Amniotic stem cell (primary cell): ENCODE measurements around the gene ACSM6.

Experiments used
- DNase-seq: peaks from one replicate; lab custom pipeline; 2025; lab: John Stamatoyannopoulos, UW

Gene ACSM6

DNA sequence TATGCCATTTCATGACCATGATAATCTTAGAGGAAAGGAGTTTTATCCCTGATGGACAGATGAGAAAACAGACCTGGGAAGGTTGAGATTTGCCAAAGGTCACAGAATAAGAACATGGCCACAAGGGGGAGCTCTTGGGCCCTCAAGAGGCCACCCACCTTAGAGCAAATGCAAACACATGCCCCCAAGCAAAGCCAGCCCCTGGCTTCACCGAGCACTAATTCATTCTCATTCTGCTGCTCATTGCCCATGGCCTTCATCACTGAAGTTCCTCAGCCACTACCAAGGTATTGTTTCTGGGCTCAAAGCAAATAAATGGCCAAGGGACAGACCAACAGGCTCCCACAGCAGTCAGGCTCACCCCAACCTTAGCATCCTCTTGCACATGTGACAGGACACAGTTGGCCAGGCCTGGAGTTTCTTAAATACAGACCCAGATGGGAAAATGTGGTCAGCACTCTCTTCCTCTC is 52.6 kb downstream of the ACSM6 start:
- peak; percentile 57 for DNase-seq

DNA sequence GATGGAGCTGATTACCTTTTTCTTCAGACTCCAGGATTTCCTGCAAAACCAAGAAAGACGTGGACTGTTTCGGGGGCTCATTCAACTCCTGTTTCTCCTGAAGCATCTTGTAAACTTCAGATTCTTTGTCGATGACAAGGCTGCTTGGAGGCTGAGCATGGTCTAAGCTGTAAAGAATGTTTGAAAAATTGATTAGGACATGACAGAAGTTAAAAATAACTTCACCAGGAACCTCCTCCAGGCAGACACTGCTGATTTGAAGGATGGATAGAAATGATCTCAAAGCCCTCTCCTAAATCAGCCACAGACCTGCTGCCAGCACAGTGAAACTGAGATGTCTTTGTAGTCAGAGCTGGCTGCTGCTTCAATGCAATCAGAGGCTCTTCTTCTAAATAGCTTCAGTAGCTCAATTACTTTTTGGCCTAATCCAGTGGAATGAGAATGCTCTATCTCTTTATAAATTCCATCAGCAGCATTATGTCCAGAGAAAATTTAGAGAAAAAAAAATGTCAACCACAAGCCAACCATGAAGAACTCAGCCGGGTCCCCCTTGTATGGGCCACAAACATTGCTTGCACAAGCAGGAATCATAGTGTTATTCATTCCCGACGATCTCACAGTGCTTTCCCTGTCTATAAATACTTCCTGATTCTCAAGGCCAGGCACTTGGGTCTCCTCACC is 53.3 kb downstream of the ACSM6 start:
- DNase-seq, result peak; percentile 63

DNA sequence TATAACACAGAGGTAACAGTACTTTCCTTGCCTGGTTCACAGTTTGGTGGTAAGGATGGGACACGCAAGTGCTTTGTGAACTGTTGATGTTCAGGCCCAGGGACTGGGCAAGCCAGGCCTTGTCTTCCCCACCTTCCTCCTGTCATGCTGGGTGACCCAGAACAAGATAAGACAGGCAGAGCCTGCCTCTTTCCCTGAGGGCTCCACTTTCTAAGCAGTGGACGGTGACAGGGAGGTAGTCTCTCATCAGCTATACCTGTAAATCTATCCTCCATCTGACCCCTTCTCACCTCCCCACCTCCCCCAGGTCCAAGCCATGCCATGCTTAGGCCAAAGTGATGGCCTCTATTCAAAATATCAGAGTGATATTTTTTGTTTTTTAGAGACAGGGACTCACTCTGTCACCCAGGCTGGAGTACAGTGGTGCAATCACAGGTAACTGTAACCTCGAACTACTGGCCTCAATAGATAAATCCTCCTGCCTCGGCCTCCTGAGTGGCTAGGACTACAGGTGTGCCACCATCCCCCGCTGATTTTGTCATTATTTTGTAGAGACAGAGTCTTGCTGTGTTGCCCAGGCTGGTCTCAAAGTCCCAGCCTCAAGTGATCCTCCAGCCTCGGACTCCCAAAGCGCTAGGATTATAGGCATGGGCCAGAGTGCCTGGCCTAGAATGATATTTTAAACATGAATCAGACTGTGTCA is 54.0 kb downstream of the ACSM6 start:
- DNase-seq, result no peak

DNA sequence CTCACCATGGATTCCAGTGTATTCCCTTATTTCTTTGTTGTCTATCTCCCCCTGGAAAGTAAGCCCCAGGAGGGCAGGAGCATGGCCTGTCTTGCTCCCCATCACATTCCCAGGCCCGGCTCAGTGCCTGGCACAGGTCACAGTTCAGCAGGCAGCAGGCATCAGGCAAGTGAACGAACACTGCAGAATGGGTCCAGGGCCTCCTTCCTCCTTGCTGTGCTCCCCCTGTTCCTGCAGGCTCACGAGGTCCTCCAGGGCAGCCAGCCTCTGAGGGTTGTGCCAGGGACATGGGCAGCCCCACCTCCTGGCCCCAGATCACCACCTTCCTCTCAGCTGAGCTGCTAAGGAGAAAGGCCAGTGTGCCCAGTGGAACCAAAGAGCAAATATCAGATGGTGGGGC is 55.0 kb downstream of the ACSM6 start:
- DNase-seq, result no peak

DNA sequence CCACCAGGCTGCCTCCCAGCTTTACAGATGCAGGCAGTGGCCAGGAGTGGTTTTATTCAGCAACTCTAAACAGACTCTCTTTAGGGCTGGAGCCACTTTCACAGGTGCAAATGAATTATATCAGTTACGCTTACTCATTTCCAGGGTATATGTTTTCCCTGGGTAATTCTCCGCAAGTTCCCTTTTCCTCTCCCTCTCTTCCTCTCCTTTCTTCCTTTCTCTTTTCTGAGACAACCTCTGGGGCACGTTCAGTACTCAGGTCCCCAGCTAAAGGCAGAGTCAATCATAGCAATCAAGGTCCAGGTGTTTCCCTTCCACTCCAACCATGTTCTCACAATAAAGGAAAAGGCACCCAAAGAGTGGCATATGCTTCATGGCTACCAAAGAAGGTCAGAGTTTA is 55.4 kb downstream of the ACSM6 start:
- DNase-seq, result no peak

DNA sequence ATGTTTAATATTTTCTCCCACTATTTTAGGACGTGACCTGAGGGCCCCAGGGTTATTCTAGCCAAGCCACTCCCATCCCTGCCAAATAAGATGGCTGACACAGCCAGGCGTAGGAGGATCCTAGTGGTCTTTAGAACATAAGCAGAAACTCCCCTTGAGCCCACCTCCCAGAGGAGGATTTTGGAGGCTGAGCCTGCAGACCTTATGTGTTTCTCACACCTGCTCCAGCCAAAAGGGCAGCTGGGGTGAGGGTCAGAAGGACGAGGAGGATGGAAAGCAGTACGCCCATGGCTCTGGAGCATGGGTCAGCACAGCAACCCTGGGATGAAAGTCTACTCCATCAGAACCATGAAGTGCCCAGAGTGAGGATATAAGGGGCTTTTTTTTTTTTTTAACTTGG is 56.8 kb downstream of the ACSM6 start:
- no peak for DNase-seq

DNA sequence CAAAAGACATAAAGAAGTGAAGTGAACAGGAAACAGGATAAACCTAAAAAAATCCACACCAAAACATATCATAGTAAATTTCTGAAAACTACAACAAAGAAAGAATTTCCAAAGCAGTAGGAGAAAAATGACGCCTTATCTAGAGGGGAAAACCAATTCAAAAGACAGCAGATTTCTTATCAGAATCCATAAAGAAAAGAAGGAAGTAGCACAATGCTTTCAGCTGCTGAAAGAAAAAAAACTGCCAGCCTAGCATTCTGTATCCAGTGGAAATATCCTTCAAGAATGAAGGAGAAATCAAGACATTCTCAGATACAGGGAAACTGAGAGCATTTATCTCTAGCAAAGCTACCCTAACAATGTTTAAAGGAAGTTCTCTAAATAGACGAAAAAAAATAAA is 59.0 kb downstream of the ACSM6 start:
- DNase-seq, result no peak

DNA sequence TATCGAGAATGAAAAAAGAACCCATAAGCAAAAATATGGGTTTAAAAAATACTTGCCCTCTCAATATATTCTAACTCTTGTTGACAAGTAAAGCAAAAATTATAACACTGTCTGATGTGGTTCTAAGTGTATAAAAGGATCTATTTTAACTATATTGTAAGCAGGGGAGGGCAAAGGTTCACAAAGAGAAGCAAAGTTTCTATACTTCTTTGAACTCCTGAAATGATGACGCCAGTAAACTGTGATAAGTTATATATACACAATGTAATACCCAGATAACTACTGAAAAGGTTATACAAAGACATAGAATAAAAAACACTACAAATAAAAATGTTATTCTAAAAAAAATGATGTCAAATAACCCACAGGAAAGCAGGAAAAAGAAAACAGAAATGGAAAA is 59.6 kb downstream of the ACSM6 start:
- no peak for DNase-seq

DNA sequence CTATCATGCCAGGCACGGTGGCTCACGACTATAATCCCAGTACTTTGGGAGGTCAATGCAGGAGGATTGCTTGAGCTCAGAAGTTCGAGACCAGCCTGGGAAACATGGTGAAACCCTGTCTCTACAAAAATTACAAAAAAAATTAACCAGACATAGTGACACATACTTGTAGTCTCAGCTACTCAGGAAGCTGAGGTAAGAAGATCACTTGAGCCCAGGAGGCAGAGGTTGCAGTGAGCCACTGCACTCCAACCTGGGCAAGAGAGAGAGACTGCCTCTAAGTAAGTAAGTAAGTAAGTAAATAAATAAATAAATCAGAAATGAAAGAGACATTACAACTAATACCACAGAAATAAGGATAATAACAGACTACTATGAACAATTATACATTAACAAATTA is 60.6 kb downstream of the ACSM6 start:
- no peak for DNase-seq

DNA sequence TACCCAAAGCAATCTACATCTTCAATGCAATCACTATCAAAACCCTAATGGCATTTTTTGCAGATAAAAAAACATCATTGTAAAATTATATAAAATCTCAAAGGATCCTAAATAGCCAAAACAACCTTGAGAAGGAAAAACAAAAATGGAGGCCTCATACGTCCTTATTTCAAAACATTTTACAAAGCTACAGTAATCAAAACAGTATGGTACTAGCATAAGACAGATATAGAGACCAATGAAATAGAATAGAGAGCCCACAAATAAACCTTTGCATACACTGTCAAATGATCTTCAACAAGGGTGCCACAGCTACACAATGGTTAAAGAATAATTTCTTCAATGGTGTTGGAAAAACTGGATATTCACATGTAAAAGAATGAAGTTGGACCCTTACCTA is 62.2 kb downstream of the ACSM6 start:
- DNase-seq, result no peak

DNA sequence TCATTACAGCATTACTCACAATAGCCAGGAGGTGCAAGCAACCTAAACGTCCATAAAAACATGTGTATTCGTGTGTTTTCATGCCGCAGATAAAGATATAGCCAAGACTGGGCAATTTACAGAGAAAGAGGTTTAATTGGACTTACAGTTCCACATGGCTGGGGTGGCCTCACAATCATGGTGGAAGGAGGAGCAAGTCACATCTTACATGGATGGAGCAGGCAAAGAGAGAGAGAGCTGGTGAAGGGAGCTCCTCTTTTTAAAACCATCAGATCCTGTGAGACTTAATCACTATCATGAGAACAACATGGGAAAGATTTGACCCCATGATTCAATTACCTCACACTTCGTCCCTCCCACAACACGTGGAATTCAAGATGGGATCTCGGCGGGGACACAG is 63.8 kb downstream of the ACSM6 start:
- no peak for DNase-seq

DNA sequence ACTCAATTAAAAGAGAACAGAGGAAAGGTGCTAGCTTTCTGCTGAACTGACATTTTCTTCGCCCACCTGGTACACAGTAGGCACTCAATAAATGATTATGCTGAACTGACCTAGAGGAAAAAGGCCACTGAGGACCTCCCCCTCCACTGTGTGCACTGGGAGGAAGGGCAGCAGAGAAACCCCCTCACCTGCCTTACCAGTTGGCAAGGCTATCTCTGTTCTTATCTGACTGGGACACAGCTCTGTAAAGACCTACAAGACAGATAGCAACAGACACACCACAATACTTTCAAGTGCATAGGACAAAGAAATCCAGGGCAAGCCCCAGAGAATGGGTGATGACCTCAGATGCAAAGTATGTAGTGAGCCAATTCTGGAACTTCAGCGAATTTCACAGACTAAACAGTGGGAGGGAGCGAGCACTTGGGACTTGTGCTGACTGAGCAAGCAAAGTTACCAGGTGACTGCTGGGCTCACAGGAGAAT is 66.4 kb downstream of the ACSM6 start:
- DNase-seq, result peak; percentile 54

DNA sequence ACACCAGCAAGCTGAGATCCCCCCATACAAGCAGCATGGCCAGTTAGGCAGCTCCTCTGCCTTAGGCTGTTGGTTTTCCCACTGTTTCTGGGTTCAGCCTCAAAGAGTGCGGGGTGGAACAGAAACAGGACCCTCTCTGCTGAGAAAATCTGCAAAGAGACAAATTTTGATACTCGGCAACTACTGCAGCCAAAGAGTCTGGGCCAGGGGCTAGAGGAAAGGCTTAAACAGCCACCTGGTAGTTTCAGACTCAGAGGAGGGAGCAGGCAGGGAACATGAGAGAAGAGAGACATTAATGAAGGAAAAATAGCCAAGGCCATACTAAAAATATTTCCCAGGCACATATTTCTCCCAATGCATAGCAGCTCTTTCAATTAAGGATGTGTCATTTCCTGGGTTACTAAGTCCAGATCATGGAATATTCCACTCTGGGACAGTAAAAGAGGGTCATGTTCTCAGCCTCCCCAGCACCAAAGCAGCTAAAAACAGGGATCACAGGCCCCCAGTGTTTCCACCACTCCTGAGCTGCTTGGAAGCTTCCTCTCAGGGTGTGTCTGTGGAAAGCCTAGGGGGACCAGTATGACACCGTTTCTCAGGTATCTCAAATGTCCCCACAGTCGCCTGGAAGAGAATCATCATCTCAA is 67.0 kb downstream of the ACSM6 start:
- DNase-seq, result no peak

DNA sequence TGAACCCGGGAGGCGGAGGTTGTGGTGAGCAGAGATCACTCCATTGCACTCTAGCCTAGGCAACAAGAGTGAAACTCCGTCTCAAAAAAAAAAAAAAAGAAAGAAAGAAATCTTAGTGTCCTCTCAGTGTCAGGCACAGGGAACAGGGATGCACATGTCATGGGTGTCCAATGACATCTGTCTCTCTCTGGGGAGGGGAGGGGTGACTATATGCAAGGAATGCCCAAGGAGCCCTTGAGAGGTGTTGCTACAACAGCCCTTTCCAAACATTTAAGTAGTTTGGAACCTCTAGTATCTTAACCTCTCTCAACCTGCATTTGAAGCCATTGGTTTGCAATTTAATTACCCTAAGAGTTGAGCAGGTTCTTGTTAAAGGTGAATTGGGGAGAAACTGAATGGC is 67.9 kb downstream of the ACSM6 start:
- no peak for DNase-seq

DNA sequence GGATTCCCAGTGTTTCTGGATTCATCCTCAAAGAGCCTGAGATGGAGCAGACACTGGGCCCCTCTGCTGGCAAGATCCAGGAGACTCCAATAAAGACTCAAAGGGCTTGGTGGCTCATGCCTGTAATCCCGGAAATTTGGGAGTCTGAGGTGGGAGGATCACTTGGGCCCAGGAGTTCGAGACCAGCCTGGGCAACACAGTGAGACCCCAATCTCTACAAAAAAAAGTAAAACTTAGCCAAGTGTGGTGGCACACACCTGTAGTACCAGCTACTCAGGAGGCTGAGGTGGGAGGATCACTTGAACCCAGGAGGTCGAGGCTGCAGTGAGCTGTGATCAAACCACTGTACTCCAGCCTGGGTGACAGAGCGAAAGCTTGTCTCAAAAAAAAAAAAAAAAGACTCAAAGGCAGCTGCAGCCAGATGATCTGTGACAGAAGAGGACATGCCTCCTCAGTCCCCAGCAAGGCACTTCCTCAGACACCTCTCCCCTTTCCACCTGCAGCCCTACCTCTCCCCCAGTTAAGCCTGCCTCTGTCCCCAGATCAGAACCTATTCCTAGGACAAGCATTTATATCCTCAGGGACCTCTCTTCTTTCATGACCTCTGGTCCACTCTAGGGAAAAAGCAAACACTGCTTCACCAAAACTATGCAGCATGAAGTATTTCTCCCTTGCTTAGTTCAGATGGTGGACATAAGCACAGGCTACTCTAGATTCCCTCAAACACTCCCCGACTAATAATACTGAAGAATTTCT is 68.9 kb downstream of the ACSM6 start:
- no peak for DNase-seq

DNA sequence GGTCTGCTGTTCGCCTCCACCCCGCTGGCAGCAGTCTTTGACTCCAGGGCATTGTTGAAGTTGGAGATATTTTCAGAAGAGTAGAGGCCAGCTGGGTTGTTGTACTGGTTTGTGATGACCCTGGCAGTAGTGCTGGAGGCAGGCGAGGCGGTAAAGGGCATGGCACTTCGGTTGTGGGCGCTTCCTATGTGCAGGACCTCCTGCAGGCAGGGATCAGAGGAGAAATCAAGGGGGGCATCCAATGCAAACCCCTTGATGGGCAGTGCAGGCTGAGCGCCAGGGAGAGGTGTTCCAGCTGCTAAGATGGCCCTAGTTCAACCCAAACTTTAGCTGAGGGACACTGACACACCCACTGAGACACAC is 69.8 kb downstream of the ACSM6 start:
- no peak for DNase-seq

DNA sequence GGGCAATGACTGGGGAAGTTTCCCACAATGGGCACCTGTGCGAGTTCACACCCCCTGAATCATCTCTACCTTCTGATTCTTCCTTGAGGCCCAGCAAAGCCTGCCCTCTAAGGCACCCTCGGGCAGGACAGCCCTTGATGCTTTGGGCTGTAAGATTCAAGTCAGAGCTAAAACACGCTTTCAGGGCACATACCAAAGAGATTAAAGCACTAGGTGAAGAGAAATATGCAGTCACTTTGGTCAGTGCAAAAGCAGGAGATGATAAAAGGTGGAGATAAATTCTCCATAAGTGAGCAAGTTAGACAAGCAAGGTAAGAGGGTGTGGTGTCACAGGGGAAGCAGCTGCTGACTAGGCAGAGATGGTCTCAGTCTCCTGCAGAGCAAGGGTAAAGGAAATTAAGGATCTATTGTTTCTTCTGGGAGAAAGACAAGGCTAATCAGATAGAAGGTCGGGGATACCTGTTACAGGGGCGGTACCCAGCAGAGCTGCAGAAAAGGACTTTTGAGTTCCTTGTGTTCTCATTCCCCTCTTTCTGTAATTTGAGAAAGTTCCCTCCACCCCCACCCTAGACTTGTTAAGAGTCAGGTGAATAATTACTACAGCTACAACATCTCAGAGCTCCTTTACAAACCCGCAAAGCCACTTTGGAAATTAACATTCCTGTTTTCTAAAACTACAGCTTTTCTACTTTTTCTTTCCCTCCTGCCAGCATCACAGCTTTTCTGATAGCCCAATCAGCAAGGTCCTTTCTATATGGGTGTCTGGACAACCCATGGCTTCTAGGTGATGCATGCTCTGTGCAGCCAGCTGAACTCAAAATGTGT is 70.4 kb downstream of the ACSM6 start:
- DNase-seq, result no peak

DNA sequence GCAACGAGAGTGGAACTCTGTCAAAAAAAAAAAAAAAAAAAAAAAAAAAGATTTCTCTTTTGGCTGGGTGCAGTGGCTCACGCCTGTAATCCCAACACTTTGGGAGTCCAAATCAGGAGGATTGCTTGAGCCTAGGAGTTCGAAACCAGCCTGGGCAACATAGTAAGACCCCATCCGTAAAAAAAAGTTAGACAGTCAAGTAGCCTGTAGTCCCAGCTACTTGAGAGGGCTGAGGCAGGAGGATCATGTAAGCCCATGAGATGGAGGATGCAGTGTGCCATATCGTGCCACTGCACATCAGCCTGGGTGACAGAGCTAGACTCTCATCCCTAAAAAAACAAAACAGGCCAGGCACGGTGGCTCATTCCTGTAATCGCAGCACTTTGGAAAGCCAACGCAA is 71.5 kb downstream of the ACSM6 start:
- DNase-seq, result no peak

DNA sequence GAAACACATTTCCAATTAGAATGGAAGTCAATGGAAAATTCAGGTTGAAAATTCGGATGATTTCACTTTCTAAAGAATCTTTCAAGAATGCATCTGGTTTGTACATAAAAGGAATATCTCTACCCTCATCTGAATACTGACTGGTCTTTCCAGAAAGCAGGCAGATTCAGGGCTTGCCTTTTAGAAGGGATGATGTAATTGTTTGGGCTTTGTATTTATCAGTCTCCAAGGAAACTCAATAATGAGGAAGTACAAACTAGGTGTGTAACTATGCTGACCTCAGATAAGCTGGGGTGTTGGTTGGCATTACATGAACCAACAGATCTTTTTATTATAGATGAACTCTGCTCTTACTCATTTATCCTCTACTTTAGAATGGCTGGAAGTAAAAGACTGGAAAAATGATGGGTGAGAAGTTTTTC is 72.6 kb downstream of the ACSM6 start:
- DNase-seq, result no peak

DNA sequence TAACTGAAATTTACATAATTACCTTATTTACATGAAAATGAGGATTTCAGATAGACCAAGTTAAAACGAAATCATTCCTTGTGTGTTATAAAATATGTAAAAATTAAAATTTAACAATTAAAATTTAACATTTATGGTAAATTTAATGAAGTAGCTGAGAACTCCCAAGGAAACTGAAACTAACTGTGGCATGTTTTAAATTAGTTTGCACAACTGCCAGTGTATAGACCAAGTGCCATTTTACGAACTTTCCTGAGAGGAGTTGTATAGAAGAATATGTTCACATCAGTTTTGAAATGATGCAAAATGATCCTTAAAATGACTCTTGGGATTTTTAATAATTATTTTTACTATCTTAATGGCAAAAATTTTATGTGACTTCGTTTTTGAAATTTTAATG is 73.2 kb downstream of the ACSM6 start:
- no peak for DNase-seq

DNA sequence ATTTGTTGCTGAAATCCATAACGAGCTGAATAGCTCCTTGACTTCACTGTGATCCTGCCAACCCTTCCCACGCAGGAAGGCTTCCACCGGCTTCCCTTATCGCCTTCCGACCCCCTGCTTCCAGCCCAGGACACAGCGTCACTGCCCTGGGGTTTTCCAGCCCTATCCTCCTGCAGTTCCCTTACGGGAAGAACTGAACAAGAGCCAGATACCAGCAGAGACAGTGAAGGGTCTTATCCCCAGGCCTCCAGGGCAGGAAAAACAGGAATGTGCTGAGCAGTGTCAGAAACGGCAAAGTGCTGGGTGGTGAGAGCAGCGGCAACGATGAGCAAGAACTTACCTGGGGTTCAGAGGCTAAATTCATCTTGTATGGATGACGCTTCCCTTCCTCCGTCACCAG is 74.4 kb downstream of the ACSM6 start:
- no peak for DNase-seq
